A673 (cell line): ENCODE results near the gene ZNF248. TPM values are rescaled to one million over a fixed set of nuclear protein-coding genes. Genes with fewer than 3 reads are reported as not detected.

ENCODE experiments used
- BruUV-seq: library from RNA; stranded (reverse); fragments of 400-500 nt; replicated peaks from 2 replicates; lab custom pipeline; 2021; lab: Mats Ljungman, UMichigan
- CTCF ChIA-PET: fragments of 300-600 bp; sonication (Branson Sonifier 250); formaldehyde crosslinking; loops from one replicate; lab custom pipeline; 2022; ENCODE audit warnings: antibody characterized with exemption; lab: Charles Lee
- POLR2A ChIA-PET: fragments of 300-600 bp; sonication (Branson Sonifier 250); formaldehyde crosslinking; loops from one replicate; lab custom pipeline; 2022; ENCODE audit warnings: antibody characterized with exemption; ENCODE audit not compliant: low non-redundant PET; lab: Charles Lee
- DNase-seq: peaks from one replicate; pipeline ENCODE4 v3.0.0-alpha.2; 2015; ENCODE audit warnings: low spot score
- H3K27ac ChIP-seq: fragments of 200-600 bp; sonication (generic); 2 replicates; pipeline ENCODE4 v1.5.1; 2016; ENCODE audit warnings: mixed run types, low read depth, mild to moderate bottlenecking, mixed read lengths, antibody characterized with exemption, low read length; ENCODE audit not compliant: poor library complexity, severe bottlenecking
- H3K27me3 ChIP-seq: fragments of 200-600 bp; sonication (generic); replicated peaks from 2 replicates; pipeline ENCODE4 v1.6.1; 2017; ENCODE audit warnings: mixed run types, low read depth, mild to moderate bottlenecking, mixed read lengths, antibody characterized with exemption, low read length; ENCODE audit not compliant: insufficient read depth, poor library complexity
- H3K36me3 ChIP-seq: fragments of 200-600 bp; sonication (generic); 2 replicates; pipeline ENCODE4 v1.6.1; 2016; ENCODE audit warnings: mixed run types, mild to moderate bottlenecking, mixed read lengths, antibody characterized with exemption, low read length; ENCODE audit not compliant: insufficient read depth, poor library complexity, severe bottlenecking
- H3K4me1 ChIP-seq: fragments of 200-600 bp; sonication (generic); 2 replicates; pipeline ENCODE4 v1.6.1; 2017; ENCODE audit warnings: mixed run types, mild to moderate bottlenecking, mixed read lengths, antibody characterized with exemption, low read length; ENCODE audit not compliant: insufficient read depth, poor library complexity, severe bottlenecking
- H3K4me3 ChIP-seq: fragments of 200-600 bp; sonication (generic); 2 replicates; pipeline ENCODE4 v1.5.1; 2016; ENCODE audit warnings: low read depth, mixed run types, mild to moderate bottlenecking, mixed read lengths, low read length; ENCODE audit not compliant: poor library complexity, severe bottlenecking
- H3K9me3 ChIP-seq: fragments of 200-600 bp; sonication (generic); 2 replicates; pipeline ENCODE4 v1.6.1; 2016; ENCODE audit warnings: mixed run types, low read depth, mild to moderate bottlenecking, mixed read lengths, antibody characterized with exemption, low read length; ENCODE audit not compliant: poor library complexity, severe bottlenecking
- EZH2 ChIP-seq: fragments of 200-600 bp; sonication (generic); IDR thresholded peaks from 2 replicates; pipeline ENCODE4 v1.6.1; 2017; ENCODE audit warnings: borderline replicate concordance, low read depth, mild to moderate bottlenecking, mixed read lengths, antibody characterized with exemption, low read length; ENCODE audit not compliant: poor library complexity, severe bottlenecking
- intact Hi-C: fragments of 100-400 bp; cut with micrococcal nuclease; formaldehyde crosslinking; loops from one replicate; pipeline ENCODE4 v1.10.0; 2022; ENCODE audit not compliant: unreplicated experiment
- total RNA-seq: library from RNA; stranded (reverse); gene quantifications from 2 replicates; pipeline ENCODE4 v1.2.3, GENCODE V29; 2021
- TF ChIP-seq, protein P1 (sequence below): fragments of 300-800, 200-600 bp; sonication (generic); conservative IDR thresholded peaks from 2 replicates; pipeline ENCODE4 v1.5.1; 2017; ENCODE audit warnings: low read depth, mild to moderate bottlenecking, antibody characterized with exemption, low read length, moderate library complexity, mixed read lengths

The ZNF248 gene
- total RNA-seq, 1 experiment from 2014 or later = 8.7 TPM

DNA sequence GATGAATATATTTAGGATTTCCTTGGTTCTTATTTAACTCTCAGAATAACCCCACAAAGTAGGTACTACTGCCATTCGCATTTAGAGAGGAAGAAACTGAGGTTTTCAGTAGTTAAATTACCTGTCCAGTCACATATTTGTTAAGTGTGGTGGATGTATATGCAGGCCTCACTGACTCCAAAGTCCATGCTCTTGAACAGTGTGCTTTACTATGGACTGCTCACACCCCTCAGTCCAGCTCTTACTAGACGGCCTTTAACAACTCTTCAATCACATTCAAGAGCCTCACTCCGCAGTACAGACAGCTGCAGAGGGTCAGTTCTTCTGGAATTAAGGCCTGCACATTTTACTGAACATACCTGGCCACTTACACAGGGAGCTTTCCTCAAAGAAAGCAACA is 36.2 kb downstream of the ZNF248 start:
- CTCF ChIA-PET = no interaction called here

DNA sequence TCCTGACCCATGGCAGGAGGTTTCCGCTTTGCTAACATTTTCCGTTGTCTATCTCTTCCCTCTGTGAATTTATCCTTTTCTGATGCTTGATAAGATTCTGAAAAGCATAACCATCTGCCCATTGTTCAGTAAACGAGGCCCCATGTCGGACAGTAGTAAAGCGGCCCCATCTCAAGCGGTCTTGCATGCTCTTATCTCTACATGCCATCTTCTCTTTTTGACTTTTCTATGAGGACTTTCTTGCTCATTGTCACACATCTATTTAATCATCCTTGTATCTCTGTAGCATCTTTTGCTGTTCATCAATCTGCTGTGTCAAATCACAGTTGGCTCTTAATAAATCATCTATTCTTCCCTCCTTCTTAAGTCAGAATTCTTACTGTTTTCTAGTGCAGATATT is 37.6 kb downstream of the ZNF248 start:
- POLR2A ChIA-PET = no interaction called here
- BruUV-seq = no TSS peak
- Histone ChIP-seq H3K27me3 (no peaks in the 10 kb centered on the region), H3K4me3 (no peak overlapping the region), H3K36me3 (no peaks in the 10 kb centered on the region), H3K27ac (no peak overlapping the region), H3K9me3 (peaks cover 28% of the 10 kb centered on the region), H3K4me1 (no peaks in the 10 kb centered on the region)
- DNase-seq = no peak
- CTCF ChIA-PET = no interaction called here
- TF ChIP-seq EZH2 = no peak
- TF ChIP-seq, protein P1, sequence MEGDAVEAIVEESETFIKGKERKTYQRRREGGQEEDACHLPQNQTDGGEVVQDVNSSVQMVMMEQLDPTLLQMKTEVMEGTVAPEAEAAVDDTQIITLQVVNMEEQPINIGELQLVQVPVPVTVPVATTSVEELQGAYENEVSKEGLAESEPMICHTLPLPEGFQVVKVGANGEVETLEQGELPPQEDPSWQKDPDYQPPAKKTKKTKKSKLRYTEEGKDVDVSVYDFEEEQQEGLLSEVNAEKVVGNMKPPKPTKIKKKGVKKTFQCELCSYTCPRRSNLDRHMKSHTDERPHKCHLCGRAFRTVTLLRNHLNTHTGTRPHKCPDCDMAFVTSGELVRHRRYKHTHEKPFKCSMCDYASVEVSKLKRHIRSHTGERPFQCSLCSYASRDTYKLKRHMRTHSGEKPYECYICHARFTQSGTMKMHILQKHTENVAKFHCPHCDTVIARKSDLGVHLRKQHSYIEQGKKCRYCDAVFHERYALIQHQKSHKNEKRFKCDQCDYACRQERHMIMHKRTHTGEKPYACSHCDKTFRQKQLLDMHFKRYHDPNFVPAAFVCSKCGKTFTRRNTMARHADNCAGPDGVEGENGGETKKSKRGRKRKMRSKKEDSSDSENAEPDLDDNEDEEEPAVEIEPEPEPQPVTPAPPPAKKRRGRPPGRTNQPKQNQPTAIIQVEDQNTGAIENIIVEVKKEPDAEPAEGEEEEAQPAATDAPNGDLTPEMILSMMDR = no peak
- intact Hi-C loops = no loop called here

More for the DNA sequence above, 36.2 kb downstream of the ZNF248 start:
- Histone ChIP-seq H3K27me3 (no peaks in the 10 kb centered on the region), H3K36me3 (no peaks in the 10 kb centered on the region), H3K4me3 (no peak overlapping the region), H3K27ac (no peak overlapping the region), H3K9me3 (peaks cover 33% of the 10 kb centered on the region), H3K4me1 (no peaks in the 10 kb centered on the region)
- TF ChIP-seq EZH2 = no peak
- TF ChIP-seq, protein P1 = no peak
- intact Hi-C loops = no loop called here
- DNase-seq = no peak
- BruUV-seq = no TSS peak
- POLR2A ChIA-PET = no interaction called here

DNA sequence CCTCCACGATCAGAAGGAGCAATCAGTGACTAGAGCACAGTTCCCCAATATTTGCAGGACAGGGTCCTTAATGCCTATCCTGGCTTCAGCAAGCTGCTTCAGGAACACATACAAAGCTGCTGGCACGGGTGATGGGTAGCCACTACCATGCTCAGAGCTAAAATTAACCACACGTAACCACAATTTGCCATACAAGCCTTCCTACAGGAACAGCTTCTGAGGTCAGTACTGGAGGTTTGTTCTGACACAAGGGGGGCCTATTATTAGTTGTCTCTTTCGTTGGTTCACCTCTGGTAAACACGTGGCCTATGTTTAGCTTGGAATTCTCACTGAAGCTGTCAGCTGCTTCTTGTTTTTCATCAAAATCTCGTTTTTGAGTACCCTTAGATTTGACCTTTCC is 41.1 kb downstream of the ZNF248 start:
- peaks cover 19% of the 10 kb centered on the region for H3K9me3 ChIP-seq
- no TSS peak for BruUV-seq
- H3K27ac ChIP-seq = no peak overlapping the region
- TF ChIP-seq, protein P1 = no peak
- TF ChIP-seq EZH2 = no peak
- no peak for DNase-seq
- no peaks in the 10 kb centered on the region for H3K27me3 ChIP-seq
- POLR2A ChIA-PET = no interaction called here
- H3K4me1 ChIP-seq = no peaks in the 10 kb centered on the region
- intact Hi-C loops = no loop called here
- no peak overlapping the region for H3K4me3 ChIP-seq
- no peaks in the 10 kb centered on the region for H3K36me3 ChIP-seq
- CTCF ChIA-PET = no interaction called here
